Astrocyte of the spinal cord (primary cell): ENCODE measurements around the gene NELFE.
"Not testable (repeated sequence)": the region's sequence is repeated elsewhere in the genome, so short reads cannot be mapped to it uniquely, and the experiment has no call there.

Source experiments
- DNase-seq: peaks from one replicate; pipeline ENCODE4 v3.0.0; 2011; ENCODE audit warnings: low read depth, low spot score
- H3K4me3 ChIP-seq: 2 replicates; pipeline ENCODE4 v1.5.1; 2011; ENCODE audit warnings: low read depth, mild to moderate bottlenecking, low read length, moderate library complexity
- CTCF ChIP-seq: IDR thresholded peaks from 2 replicates; pipeline ENCODE4 v1.5.1; 2012; ENCODE audit warnings: low read depth, mild to moderate bottlenecking, low read length, inconsistent platforms
- in situ Hi-C: cut with HindIII; loops from 2 replicates; pipeline ENCODE4 v1.10.0; 2017; ENCODE audit warnings: low sequenced_read_pairs

The NELFE gene

GRCh38 chr6:31907158-31907813 is 51.5 kb downstream of the NELFE start:
- H3K4me3 ChIP-seq: no peak overlapping the region
- no peak for TF ChIP-seq CTCF
- peak; percentile 45 for DNase-seq
- in situ Hi-C loops: no loop called here

- in situ Hi-C loops, H3K4me3 ChIP-seq, DNase-seq: not testable (repeated sequence)
Observed at GRCh38 chr6:31906727-31907126, 52.0 kb downstream of the NELFE start.

- DNase-seq: no peak
- no peak overlapping the region for H3K4me3 ChIP-seq
- in situ Hi-C loops: no loop called here
- TF ChIP-seq CTCF: no peak
Observed at GRCh38 chr6:31906122-31906521, 52.6 kb downstream of the NELFE start.

GRCh38 chr6:31905041-31905440 is 53.7 kb downstream of the NELFE start:
- H3K4me3 ChIP-seq: no peak overlapping the region
- TF ChIP-seq CTCF: no peak
- in situ Hi-C loops: no loop called here
- no peak for DNase-seq

GRCh38 chr6:31903957-31904356 is 54.8 kb downstream of the NELFE start:
- in situ Hi-C loops: no loop called here
- H3K4me3 ChIP-seq: no peak overlapping the region
- no peak for TF ChIP-seq CTCF
- DNase-seq: no peak
